ENCODE results near the gene CCDC7. TPM values are rescaled to one million over a fixed set of nuclear protein-coding genes. Genes with fewer than 3 reads are reported as not detected.

Gene CCDC7
- total RNA-seq, 1 donor from 2014 or later: 24.7 TPM

DNA sequence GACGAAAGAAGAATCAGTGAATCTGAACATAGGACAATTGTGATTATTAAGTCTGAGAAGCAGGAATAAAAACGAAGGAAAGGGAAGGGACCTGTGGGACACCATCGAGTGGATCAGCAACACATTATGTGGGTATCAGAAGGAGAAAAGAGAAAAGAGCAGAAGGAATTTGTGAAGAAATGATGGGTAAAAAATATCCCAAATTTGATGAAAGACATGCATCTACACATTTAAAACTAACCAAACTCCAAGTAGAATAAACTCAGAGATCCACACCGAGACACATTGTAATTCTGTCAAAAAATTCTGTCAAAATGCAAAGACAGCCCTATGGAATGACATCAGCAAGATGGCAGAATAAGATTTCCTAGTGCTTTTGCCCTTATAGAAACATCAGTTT, 341.0 kb downstream of the CCDC7 start:
- no peaks in the 10 kb centered on the region for H3K27me3 ChIP-seq (ENCODE audit: low read depth)
- H3K4me3 ChIP-seq: no peak overlapping the region
- DNase-seq: no peak
- H3K36me3 ChIP-seq: peaks cover 3% of the 10 kb centered on the region
- intact Hi-C loops (cut with micrococcal nuclease): no loop called here
- no peaks in the 10 kb centered on the region for H3K4me1 ChIP-seq
- TF ChIP-seq, protein P1, sequence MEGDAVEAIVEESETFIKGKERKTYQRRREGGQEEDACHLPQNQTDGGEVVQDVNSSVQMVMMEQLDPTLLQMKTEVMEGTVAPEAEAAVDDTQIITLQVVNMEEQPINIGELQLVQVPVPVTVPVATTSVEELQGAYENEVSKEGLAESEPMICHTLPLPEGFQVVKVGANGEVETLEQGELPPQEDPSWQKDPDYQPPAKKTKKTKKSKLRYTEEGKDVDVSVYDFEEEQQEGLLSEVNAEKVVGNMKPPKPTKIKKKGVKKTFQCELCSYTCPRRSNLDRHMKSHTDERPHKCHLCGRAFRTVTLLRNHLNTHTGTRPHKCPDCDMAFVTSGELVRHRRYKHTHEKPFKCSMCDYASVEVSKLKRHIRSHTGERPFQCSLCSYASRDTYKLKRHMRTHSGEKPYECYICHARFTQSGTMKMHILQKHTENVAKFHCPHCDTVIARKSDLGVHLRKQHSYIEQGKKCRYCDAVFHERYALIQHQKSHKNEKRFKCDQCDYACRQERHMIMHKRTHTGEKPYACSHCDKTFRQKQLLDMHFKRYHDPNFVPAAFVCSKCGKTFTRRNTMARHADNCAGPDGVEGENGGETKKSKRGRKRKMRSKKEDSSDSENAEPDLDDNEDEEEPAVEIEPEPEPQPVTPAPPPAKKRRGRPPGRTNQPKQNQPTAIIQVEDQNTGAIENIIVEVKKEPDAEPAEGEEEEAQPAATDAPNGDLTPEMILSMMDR (IDR thresholded peaks at IDR 0.05; ENCODE audit: borderline replicate concordance): no peak
- peaks cover 30% of the 10 kb centered on the region for H3K9me3 ChIP-seq (replicated peaks)
- no peak overlapping the region for H3K27ac ChIP-seq (replicated peaks)

DNA sequence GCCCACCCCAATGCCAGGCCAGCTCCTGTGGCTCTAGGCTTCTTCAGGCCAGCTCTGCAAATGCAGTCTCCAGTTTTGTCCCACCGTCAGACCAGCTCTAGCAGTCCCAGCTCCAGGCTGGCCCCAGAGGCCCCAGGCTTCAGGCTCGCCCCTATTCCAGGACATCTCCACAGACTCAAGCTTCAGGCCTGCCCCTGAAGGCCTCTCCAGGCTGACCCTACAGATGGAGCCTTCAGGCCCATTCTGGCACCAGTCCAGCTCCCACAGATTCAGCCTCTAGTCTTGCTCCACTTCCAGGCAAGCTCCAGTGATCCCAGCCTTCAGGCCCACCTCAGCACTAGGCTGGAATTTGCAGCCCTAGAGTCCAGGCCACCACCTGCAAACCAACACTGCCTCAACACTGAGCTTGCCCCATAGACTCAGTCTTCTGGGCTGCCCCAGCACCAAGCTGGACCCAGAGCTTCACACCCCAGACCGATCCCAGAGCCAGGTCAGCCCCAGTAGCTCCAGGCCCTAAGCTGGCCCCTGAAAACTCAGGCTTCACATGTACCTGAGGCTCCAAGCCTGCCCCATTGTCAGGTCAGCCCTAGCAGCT, 341.8 kb downstream of the CCDC7 start:
- H3K9me3 ChIP-seq (replicated peaks): peaks cover 30% of the 10 kb centered on the region
- H3K27ac ChIP-seq (replicated peaks): no peak overlapping the region
- H3K27me3 ChIP-seq (ENCODE audit: low read depth): no peaks in the 10 kb centered on the region
- intact Hi-C loops (cut with micrococcal nuclease): no loop called here
- H3K4me3 ChIP-seq: no peak overlapping the region
- no peak for DNase-seq
- H3K36me3 ChIP-seq: peaks cover 3% of the 10 kb centered on the region
- TF ChIP-seq, protein P1 (IDR thresholded peaks at IDR 0.05; ENCODE audit: borderline replicate concordance): no peak
- H3K4me1 ChIP-seq: no peaks in the 10 kb centered on the region

DNA sequence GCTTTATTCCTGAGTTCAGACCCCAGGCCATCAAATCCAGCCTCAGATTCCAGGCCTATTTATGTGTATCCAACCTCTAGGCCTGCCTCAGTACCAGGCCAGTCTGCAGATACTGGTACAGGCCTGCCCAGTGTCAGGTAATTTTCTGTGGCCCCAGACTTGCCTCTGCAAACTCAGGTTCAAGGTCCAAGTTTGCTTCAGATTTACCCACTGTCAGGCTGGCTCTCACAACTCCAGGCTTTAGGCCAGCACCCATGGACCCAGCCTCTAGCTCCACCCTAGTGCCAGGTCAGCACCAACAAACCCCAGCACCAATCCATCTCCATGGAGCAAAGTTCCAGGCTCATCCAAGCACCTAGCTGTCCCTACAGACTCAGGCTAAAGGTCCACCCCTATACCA, 342.4 kb downstream of the CCDC7 start:
- no peaks in the 10 kb centered on the region for H3K27me3 ChIP-seq (ENCODE audit: low read depth)
- no peak overlapping the region for H3K4me3 ChIP-seq
- DNase-seq: no peak
- no peak overlapping the region for H3K27ac ChIP-seq (replicated peaks)
- TF ChIP-seq, protein P1 (IDR thresholded peaks at IDR 0.05; ENCODE audit: borderline replicate concordance): no peak
- peaks cover 3% of the 10 kb centered on the region for H3K36me3 ChIP-seq
- H3K9me3 ChIP-seq (replicated peaks): peaks cover 30% of the 10 kb centered on the region
- no peaks in the 10 kb centered on the region for H3K4me1 ChIP-seq
- intact Hi-C loops (cut with micrococcal nuclease): no loop called here

DNA sequence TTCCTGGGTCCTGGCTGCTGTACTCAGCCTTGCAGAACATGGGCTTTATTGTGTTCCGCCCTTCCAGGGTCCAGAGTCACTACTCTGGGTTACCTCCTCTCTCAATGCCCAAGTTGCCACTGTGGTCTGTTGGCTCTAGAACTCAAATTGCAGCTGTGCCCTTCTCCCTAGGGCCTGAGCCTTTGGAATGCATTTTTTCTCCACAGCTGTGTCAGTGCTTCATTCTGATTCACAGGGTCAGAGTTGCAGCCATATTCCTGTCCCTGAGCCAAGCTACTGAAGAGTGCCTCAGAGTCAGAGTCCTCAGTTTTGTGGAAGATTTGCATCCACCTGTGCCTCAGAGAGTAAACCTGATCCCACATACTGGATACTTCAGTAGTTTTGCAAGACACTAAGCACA, 344.5 kb downstream of the CCDC7 start:
- no peak for DNase-seq
- Histone ChIP-seq H3K36me3 (peaks cover 3% of the 10 kb centered on the region), H3K9me3 (replicated peaks) (peaks cover 30% of the 10 kb centered on the region), H3K27me3 (ENCODE audit: low read depth) (no peaks in the 10 kb centered on the region), H3K4me3 (no peak overlapping the region), H3K4me1 (no peaks in the 10 kb centered on the region), H3K27ac (replicated peaks) (no peak overlapping the region)
- TF ChIP-seq, protein P1 (IDR thresholded peaks at IDR 0.05; ENCODE audit: borderline replicate concordance): no peak
- intact Hi-C loops (cut with micrococcal nuclease): no loop called here

DNA sequence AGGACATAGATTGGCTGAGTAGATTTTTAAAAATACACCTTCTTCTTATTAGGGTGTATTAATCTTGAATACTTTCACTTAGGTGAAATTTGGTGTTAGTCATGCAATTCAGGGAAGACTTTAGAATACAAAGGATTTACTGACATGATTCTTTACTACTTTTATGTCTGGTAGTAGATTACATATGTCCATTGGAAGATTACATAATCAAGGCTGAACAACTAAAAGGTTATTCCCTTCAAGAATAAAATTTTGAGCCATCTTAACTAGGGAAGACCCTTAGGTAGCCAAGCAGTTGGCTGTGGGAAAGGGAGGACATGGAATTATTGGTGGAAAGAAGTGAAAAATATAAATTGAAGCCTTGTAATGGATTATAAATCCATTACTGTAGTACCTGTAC, 347.1 kb downstream of the CCDC7 start:
- TF ChIP-seq, protein P1 (IDR thresholded peaks at IDR 0.05; ENCODE audit: borderline replicate concordance): no peak
- H3K27ac ChIP-seq (replicated peaks): no peak overlapping the region
- intact Hi-C loops (cut with micrococcal nuclease): no loop called here
- no peaks in the 10 kb centered on the region for H3K36me3 ChIP-seq
- no peak for DNase-seq
- no peaks in the 10 kb centered on the region for H3K4me1 ChIP-seq
- no peak overlapping the region for H3K4me3 ChIP-seq
- peaks cover 12% of the 10 kb centered on the region for H3K9me3 ChIP-seq (replicated peaks)
- H3K27me3 ChIP-seq (ENCODE audit: low read depth): no peaks in the 10 kb centered on the region
